KMS-11 (cell line): ENCODE measurements around the gene FANCC.

Experiments used
- H2AFZ ChIP-seq: fragments of 200-600 bp; sonication (generic); 2 replicates; pipeline ENCODE4 v1.6.1; 2016; ENCODE audit warnings: antibody characterized with exemption, mixed run types, low read depth
- H3K27ac ChIP-seq: fragments of 200-600 bp; sonication (generic); 2 replicates; pipeline ENCODE4 v1.6.1; 2016; ENCODE audit warnings: mild to moderate bottlenecking, mixed run types
- H3K27me3 ChIP-seq: fragments of 200-600 bp; sonication (generic); 2 replicates; pipeline ENCODE4 v1.6.1; 2017; ENCODE audit warnings: mild to moderate bottlenecking, low read depth, mixed run types, moderate library complexity; ENCODE audit not compliant: insufficient read depth
- H3K36me3 ChIP-seq: fragments of 200-600 bp; sonication (generic); 2 replicates; pipeline ENCODE4 v1.6.1; 2017; ENCODE audit warnings: mild to moderate bottlenecking, mixed run types; ENCODE audit not compliant: insufficient read depth
- H3K4me1 ChIP-seq: fragments of 200-600 bp; sonication (generic); 2 replicates; pipeline ENCODE4 v1.6.1; 2016; ENCODE audit warnings: mild to moderate bottlenecking, low read depth, mixed run types; ENCODE audit not compliant: poor library complexity, severe bottlenecking
- H3K4me2 ChIP-seq: fragments of 200-600 bp; sonication (generic); 2 replicates; pipeline ENCODE4 v1.7.0; 2016; ENCODE audit warnings: mild to moderate bottlenecking, mixed run types
- H3K4me3 ChIP-seq: fragments of 200-600 bp; sonication (generic); IDR thresholded peaks from 2 replicates; pipeline ENCODE4 v1.6.1; 2017; ENCODE audit warnings: low read depth, low read length, mixed read lengths; ENCODE audit not compliant: insufficient read depth
- H3K79me2 ChIP-seq: fragments of 200-600 bp; sonication (generic); 2 replicates; pipeline ENCODE4 v1.6.1; 2016; ENCODE audit warnings: low read depth, mixed run types; ENCODE audit not compliant: insufficient read depth
- H3K9ac ChIP-seq: fragments of 200-600 bp; sonication (generic); 2 replicates; pipeline ENCODE4 v1.6.1; 2016; ENCODE audit warnings: mild to moderate bottlenecking, mixed run types
- H4K20me1 ChIP-seq: fragments of 200-600 bp; sonication (generic); 2 replicates; pipeline ENCODE4 v1.6.1; 2016; ENCODE audit warnings: mild to moderate bottlenecking, mixed run types; ENCODE audit not compliant: insufficient read depth
- TF ChIP-seq, protein P1 (sequence below): fragments of 200-600 bp; sonication (generic); conservative IDR thresholded peaks from 2 replicates; pipeline ENCODE4 v1.6.1; 2017; ENCODE audit warnings: low read depth, mild to moderate bottlenecking, antibody characterized with exemption, low read length, moderate library complexity, mixed read lengths

The FANCC gene

DNA sequence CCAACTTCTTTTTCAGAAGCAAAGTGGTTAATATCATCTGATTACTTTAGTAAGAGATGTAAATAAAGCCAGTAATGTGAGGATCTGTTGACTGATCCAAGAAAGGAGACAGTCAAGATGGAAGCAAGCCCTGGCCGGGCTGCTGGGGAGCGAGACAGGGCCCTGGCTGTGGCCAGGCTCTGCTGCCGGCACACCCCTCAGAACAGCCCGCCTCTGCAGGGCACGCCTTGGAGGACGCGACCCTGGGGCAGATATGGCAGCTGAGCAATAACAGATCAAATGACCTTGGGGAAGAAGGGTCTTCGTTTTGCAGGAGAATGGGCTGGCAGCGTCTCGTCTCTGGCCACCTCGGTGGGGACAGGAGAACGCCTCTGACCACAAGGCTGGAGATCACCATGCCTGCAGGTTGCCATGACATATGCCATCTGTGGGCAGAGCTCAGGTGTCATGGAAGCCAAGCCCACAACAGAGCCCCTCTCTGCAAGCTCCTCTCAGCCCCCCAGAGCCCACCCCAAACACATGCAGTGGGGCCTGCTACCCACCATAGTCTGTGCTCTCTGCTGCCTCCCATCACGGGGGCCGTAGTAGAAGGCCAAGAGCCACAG lies 206.5 kb downstream of the FANCC start:
- H3K9ac ChIP-seq = no peak overlapping the region
- no peak overlapping the region for H3K4me3 ChIP-seq
- no peaks in the 10 kb centered on the region for H3K79me2 ChIP-seq
- H3K27me3 ChIP-seq = no peaks in the 10 kb centered on the region
- no peak overlapping the region for H3K27ac ChIP-seq
- no peak overlapping the region for H3K4me2 ChIP-seq
- TF ChIP-seq, protein P1, sequence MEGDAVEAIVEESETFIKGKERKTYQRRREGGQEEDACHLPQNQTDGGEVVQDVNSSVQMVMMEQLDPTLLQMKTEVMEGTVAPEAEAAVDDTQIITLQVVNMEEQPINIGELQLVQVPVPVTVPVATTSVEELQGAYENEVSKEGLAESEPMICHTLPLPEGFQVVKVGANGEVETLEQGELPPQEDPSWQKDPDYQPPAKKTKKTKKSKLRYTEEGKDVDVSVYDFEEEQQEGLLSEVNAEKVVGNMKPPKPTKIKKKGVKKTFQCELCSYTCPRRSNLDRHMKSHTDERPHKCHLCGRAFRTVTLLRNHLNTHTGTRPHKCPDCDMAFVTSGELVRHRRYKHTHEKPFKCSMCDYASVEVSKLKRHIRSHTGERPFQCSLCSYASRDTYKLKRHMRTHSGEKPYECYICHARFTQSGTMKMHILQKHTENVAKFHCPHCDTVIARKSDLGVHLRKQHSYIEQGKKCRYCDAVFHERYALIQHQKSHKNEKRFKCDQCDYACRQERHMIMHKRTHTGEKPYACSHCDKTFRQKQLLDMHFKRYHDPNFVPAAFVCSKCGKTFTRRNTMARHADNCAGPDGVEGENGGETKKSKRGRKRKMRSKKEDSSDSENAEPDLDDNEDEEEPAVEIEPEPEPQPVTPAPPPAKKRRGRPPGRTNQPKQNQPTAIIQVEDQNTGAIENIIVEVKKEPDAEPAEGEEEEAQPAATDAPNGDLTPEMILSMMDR = no peak
- no peaks in the 10 kb centered on the region for H4K20me1 ChIP-seq
- no peak overlapping the region for H2AFZ ChIP-seq
- no peaks in the 10 kb centered on the region for H3K4me1 ChIP-seq
- no peaks in the 10 kb centered on the region for H3K36me3 ChIP-seq

DNA sequence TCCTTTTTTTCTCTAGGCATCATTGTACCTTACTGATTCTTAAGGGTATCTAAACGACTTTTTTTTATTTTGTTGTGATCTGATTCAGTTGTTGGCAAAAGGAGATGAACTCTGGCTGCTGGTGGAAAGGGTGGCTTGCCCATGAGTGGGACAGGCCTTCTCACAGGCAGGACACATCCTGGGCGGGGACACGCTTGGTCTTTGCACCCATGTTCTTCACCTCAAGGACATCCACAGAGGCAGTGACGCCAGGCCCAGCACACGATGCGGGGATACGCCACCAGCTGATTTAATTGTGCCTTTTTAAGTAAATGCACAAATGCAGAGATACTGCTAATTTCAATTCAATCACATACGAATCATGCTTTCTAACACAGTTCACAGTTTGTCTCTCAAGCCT lies 208.1 kb downstream of the FANCC start:
- Histone ChIP-seq H4K20me1 (no peaks in the 10 kb centered on the region), H3K27me3 (no peaks in the 10 kb centered on the region), H3K4me2 (no peak overlapping the region), H3K79me2 (no peaks in the 10 kb centered on the region), H3K4me3 (no peak overlapping the region), H3K36me3 (no peaks in the 10 kb centered on the region), H3K9ac (no peak overlapping the region), H2AFZ (no peak overlapping the region), H3K4me1 (no peaks in the 10 kb centered on the region), H3K27ac (no peak overlapping the region)
- TF ChIP-seq, protein P1 = no peak

DNA sequence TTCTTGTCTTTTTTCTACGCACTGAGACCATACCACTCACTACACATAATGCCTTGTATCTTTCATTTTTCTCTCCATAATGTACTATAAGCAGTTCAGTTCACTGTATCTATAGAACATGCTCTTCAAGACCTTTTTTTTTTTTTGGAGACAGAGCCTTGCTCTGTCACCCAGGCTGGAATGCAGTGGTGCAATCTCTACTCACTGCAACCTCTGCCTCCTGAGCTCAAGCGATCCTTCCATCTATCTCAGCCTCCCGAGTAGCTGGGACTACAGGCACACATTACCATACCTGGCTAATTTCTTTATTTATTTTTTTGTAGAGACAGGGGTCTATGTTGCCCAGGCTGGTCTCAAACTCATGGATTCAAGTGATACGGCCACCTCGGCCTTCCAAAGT lies 208.7 kb downstream of the FANCC start:
- no peak overlapping the region for H3K4me2 ChIP-seq
- H3K4me1 ChIP-seq = no peaks in the 10 kb centered on the region
- H2AFZ ChIP-seq = no peak overlapping the region
- no peaks in the 10 kb centered on the region for H3K79me2 ChIP-seq
- no peaks in the 10 kb centered on the region for H4K20me1 ChIP-seq
- TF ChIP-seq, protein P1 = no peak
- no peak overlapping the region for H3K27ac ChIP-seq
- H3K36me3 ChIP-seq = no peaks in the 10 kb centered on the region
- no peaks in the 10 kb centered on the region for H3K27me3 ChIP-seq
- H3K4me3 ChIP-seq = no peak overlapping the region
- H3K9ac ChIP-seq = no peak overlapping the region

DNA sequence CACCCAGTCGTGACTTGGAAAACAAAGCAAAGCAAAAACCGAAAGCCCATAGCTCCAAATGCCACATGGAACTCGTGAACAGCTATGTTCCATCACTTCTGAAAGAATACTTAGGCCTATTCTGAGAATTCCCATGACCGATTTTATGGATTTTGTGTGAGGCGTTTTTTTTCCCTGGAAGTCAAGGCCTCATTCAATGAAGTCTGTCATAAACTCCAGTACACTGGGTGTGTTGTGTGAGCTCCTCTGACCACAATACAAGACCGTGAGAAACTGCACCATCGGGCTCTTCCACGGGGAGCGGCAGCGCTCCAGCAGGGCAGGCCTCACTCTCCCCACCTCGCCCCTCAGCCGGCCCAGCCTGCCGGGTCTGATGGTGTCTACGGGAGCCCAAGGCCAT lies 209.5 kb downstream of the FANCC start:
- Histone ChIP-seq H3K9ac (no peak overlapping the region), H3K27me3 (no peaks in the 10 kb centered on the region), H3K4me3 (no peak overlapping the region), H3K79me2 (no peaks in the 10 kb centered on the region), H2AFZ (no peak overlapping the region), H3K27ac (no peak overlapping the region), H3K4me2 (no peak overlapping the region), H4K20me1 (no peaks in the 10 kb centered on the region), H3K36me3 (no peaks in the 10 kb centered on the region), H3K4me1 (no peaks in the 10 kb centered on the region)
- TF ChIP-seq, protein P1 = no peak
